ENCODE results near the gene IFNA13.

The IFNA13 gene

GRCh38 chr9:21402386-21403251 is 34.8 kb upstream of the IFNA13 start:
- Histone ChIP-seq H3K18ac (ENCODE audit: low read length) (no peak overlapping the region), H3K4me1 (ENCODE audit: control insufficient read depth in 2 of 2, insufficient read depth in 1 of 2, low read depth in 1 of 2, low read length in 2 of 2) (peaks cover 0 to 3% of the 10 kb centered on the region in 2 donors), H2AK5ac (ENCODE audit: low read depth, low read length) (no peak overlapping the region), H3K9ac (ENCODE audit: low read depth, low read length, poor library complexity) (no peak overlapping the region), H4K91ac (ENCODE audit: low read depth, low read length, poor library complexity) (no peak overlapping the region), H3K9me3 (replicated peaks in 1 of 2; ENCODE audit: control insufficient read depth in 2 of 2, insufficient read depth in 1 of 2, low read depth in 1 of 2, low read length in 2 of 2) (no peaks in the 10 kb centered on the region), H2BK12ac (ENCODE audit: low read length) (no peak overlapping the region), H3K4me2 (ENCODE audit: insufficient read depth, low read length, poor library complexity, severe bottlenecking) (peak overlapping the region; percentile 97), H3K36me3 (replicated peaks in 1 of 2; ENCODE audit: control insufficient read depth in 2 of 2, insufficient read depth in 2 of 2, low read length in 2 of 2) (no peaks in the 10 kb centered on the region), H2AFZ (ENCODE audit: low read length) (peak overlapping the region; percentile 82), H3K27ac (replicated peaks; ENCODE audit: low read length) (no peak overlapping the region), H2BK15ac (ENCODE audit: low read length) (no peak overlapping the region), H3K23ac (ENCODE audit: low read depth, low read length, poor library complexity) (no peak overlapping the region), H2BK120ac (ENCODE audit: low read depth, low read length) (no peak overlapping the region), H3K14ac (ENCODE audit: low read length) (peak overlapping the region; percentile 32), H3K4ac (ENCODE audit: low read length) (no peak overlapping the region), H3K4me3 (ENCODE audit: low read length in 2 of 2) (peak overlapping the region; percentile 7 to 74), H4K8ac (ENCODE audit: low read depth, low read length) (no peak overlapping the region), H2BK5ac (ENCODE audit: low read length) (no peak overlapping the region), H3K27me3 (ENCODE audit: control insufficient read depth in 3 of 3, insufficient read depth in 3 of 3, low read depth in 1 of 3, low read length in 3 of 3) (peaks cover 0 to 60% (median 16%) of the 10 kb centered on the region in 3 experiments), H3K79me1 (ENCODE audit: low read depth, low read length) (no peaks in the 10 kb centered on the region)
- DNase-seq (ENCODE audit: low spot score) = peak; percentile 31
- no CpG with 5 or more reads among the region's 53 CpGs for WGBS, 2 donors (ENCODE audit: extremely low coverage in 2 of 2, insufficient read length in 2 of 2, insufficient replicate concordance in 1 of 2)

GRCh38 chr9:21399956-21400355 is 32.1 kb upstream of the IFNA13 start:
- no peak overlapping the region for H2BK120ac ChIP-seq (ENCODE audit: low read depth, low read length)
- no peak overlapping the region for H3K27ac ChIP-seq (replicated peaks; ENCODE audit: low read length)
- no peak overlapping the region for H4K91ac ChIP-seq (ENCODE audit: low read depth, low read length, poor library complexity)
- H3K27me3 ChIP-seq (ENCODE audit: control insufficient read depth in 3 of 3, insufficient read depth in 3 of 3, low read depth in 1 of 3, low read length in 3 of 3) = peaks cover 0 to 68% (median 18%) of the 10 kb centered on the region in 3 experiments
- H3K79me1 ChIP-seq (ENCODE audit: low read depth, low read length) = no peaks in the 10 kb centered on the region
- H3K9ac ChIP-seq (ENCODE audit: low read depth, low read length, poor library complexity) = no peak overlapping the region
- H3K36me3 ChIP-seq (replicated peaks in 1 of 2; ENCODE audit: control insufficient read depth in 2 of 2, insufficient read depth in 2 of 2, low read length in 2 of 2) = no peaks in the 10 kb centered on the region
- H3K9me3 ChIP-seq (replicated peaks in 1 of 2; ENCODE audit: control insufficient read depth in 2 of 2, insufficient read depth in 1 of 2, low read depth in 1 of 2, low read length in 2 of 2) = no peaks in the 10 kb centered on the region
- H2BK12ac ChIP-seq (ENCODE audit: low read length) = no peak overlapping the region
- H3K23ac ChIP-seq (ENCODE audit: low read depth, low read length, poor library complexity) = no peak overlapping the region
- no peak overlapping the region for H4K8ac ChIP-seq (ENCODE audit: low read depth, low read length)
- H3K4ac ChIP-seq (ENCODE audit: low read length) = no peak overlapping the region
- H2BK5ac ChIP-seq (ENCODE audit: low read length) = no peak overlapping the region
- DNase-seq (ENCODE audit: low spot score) = no peak
- no CpG with 5 or more reads among the region's 3 CpGs for WGBS, 2 donors (ENCODE audit: extremely low coverage in 2 of 2, insufficient read length in 2 of 2, insufficient replicate concordance in 1 of 2)
- no peak overlapping the region for H3K14ac ChIP-seq (ENCODE audit: low read length)
- no peak overlapping the region for H3K4me3 ChIP-seq (ENCODE audit: low read length in 2 of 2)
- H2AFZ ChIP-seq (ENCODE audit: low read length) = no peak overlapping the region
- no peak overlapping the region for H2AK5ac ChIP-seq (ENCODE audit: low read depth, low read length)
- H2BK15ac ChIP-seq (ENCODE audit: low read length) = no peak overlapping the region
- no peak overlapping the region for H3K4me2 ChIP-seq (ENCODE audit: insufficient read depth, low read length, poor library complexity, severe bottlenecking)
- peaks cover 0 to 5% of the 10 kb centered on the region in 2 donors for H3K4me1 ChIP-seq (ENCODE audit: control insufficient read depth in 2 of 2, insufficient read depth in 1 of 2, low read depth in 1 of 2, low read length in 2 of 2)
- no peak overlapping the region for H3K18ac ChIP-seq (ENCODE audit: low read length)

DNA sequence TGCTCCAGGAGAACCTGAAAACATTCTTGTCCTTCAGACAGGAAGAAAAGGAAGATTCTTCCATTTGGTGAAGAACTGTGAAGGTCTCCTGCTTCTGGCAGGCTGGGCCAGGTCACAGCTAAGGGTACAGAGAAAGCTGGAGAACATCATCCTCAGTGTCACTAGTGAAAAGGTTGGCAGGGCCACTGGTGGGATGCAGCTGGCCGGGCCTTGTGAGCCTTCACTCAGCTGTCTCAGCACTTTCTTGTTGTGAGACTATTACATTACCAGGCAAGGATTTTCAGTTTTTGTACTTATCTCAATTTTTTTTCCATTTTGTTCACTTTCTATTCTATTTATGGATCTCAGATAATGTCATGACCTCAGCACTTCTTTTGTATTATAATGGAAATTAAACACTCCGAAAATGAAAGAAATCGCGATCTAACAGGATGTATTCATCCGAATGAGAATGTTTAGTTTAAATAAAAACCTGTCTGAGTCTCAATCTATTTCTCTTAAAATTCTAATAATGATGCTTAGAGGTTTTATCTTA is 31.2 kb upstream of the IFNA13 start:
- H3K18ac ChIP-seq (ENCODE audit: low read length) = no peak overlapping the region
- no peak overlapping the region for H3K4ac ChIP-seq (ENCODE audit: low read length)
- no peak overlapping the region for H2AFZ ChIP-seq (ENCODE audit: low read length)
- no CpG with 5 or more reads among the region's 5 CpGs for WGBS, 2 donors (ENCODE audit: extremely low coverage in 2 of 2, insufficient read length in 2 of 2, insufficient replicate concordance in 1 of 2)
- no peak overlapping the region for H3K27ac ChIP-seq (replicated peaks; ENCODE audit: low read length)
- H3K23ac ChIP-seq (ENCODE audit: low read depth, low read length, poor library complexity) = no peak overlapping the region
- H3K27me3 ChIP-seq (ENCODE audit: control insufficient read depth in 3 of 3, insufficient read depth in 3 of 3, low read depth in 1 of 3, low read length in 3 of 3) = peaks cover 0 to 67% (median 18%) of the 10 kb centered on the region in 3 experiments
- no peak overlapping the region for H3K4me2 ChIP-seq (ENCODE audit: insufficient read depth, low read length, poor library complexity, severe bottlenecking)
- DNase-seq (ENCODE audit: low spot score) = no peak
- H2BK12ac ChIP-seq (ENCODE audit: low read length) = no peak overlapping the region
- no peaks in the 10 kb centered on the region for H3K9me3 ChIP-seq (replicated peaks in 1 of 2; ENCODE audit: control insufficient read depth in 2 of 2, insufficient read depth in 1 of 2, low read depth in 1 of 2, low read length in 2 of 2)
- no peak overlapping the region for H4K8ac ChIP-seq (ENCODE audit: low read depth, low read length)
- H2BK120ac ChIP-seq (ENCODE audit: low read depth, low read length) = no peak overlapping the region
- no peak overlapping the region for H3K4me3 ChIP-seq (ENCODE audit: low read length in 2 of 2)
- H2BK15ac ChIP-seq (ENCODE audit: low read length) = no peak overlapping the region
- no peak overlapping the region for H2BK5ac ChIP-seq (ENCODE audit: low read length)
- H4K91ac ChIP-seq (ENCODE audit: low read depth, low read length, poor library complexity) = no peak overlapping the region
- H3K36me3 ChIP-seq (replicated peaks in 1 of 2; ENCODE audit: control insufficient read depth in 2 of 2, insufficient read depth in 2 of 2, low read length in 2 of 2) = no peaks in the 10 kb centered on the region
- no peaks in the 10 kb centered on the region for H3K79me1 ChIP-seq (ENCODE audit: low read depth, low read length)
- H3K4me1 ChIP-seq (ENCODE audit: control insufficient read depth in 2 of 2, insufficient read depth in 1 of 2, low read depth in 1 of 2, low read length in 2 of 2) = peaks cover 0 to 5% of the 10 kb centered on the region in 2 donors
- H2AK5ac ChIP-seq (ENCODE audit: low read depth, low read length) = no peak overlapping the region
- no peak overlapping the region for H3K9ac ChIP-seq (ENCODE audit: low read depth, low read length, poor library complexity)
- H3K14ac ChIP-seq (ENCODE audit: low read length) = no peak overlapping the region
